Caki2 (cell line): ENCODE data around the gene CHMP1A. TPM values are rescaled to one million over a fixed set of nuclear protein-coding genes. Genes with fewer than 3 reads are reported as not detected.
"Not testable (repeated sequence)": the region's sequence is repeated elsewhere in the genome, so short reads cannot be mapped to it uniquely, and the experiment has no call there.

ENCODE experiments used
- DNase-seq: peaks from one replicate; pipeline ENCODE4 v3.0.0-alpha.2; 2015; ENCODE audit warnings: low read depth
- in situ Hi-C: cut with HindIII; loops from 2 replicates; pipeline ENCODE4 v1.10.0; 2016; ENCODE audit warnings: low sequenced_read_pairs, low pct_unique_long_range_greater_than_20kb, mixed read lengths
- total RNA-seq: library from RNA; depleted of rRNA; stranded (reverse); fragments of >200 nt; shearing (Covaris generic); gene quantifications from 2 replicates; pipeline ENCODE4 v1.2.3, GENCODE V29; 2014; ENCODE audit warnings: low replicate concordance; rRNA removed

The CHMP1A gene
- 159 and 214 TPM in 2 replicates for total RNA-seq

- DNase-seq = peak; percentile 90
- in situ Hi-C loops = no loop called here
Observed at GRCh38 chr16:89657442-89658220, at the start of gene CHMP1A, which contains the start of gene SPATA33. Gene CHMP1A (minus strand): TSS chr16:89657708. CDS start chr16:89657588, 120 bp downstream. Gene SPATA33 (plus strand): TSS chr16:89657836. CDS start chr16:89657912, 76 bp downstream.

- DNase-seq = no peak
- in situ Hi-C loops = no loop called here
Observed at GRCh38 chr16:89706518-89707260, 49.2 kb upstream of the CHMP1A start.

- in situ Hi-C loops = no loop called here
- DNase-seq = no peak
Observed at GRCh38 chr16:89705006-89705405, 47.5 kb upstream of the CHMP1A start.

GRCh38 chr16:89704281-89704680 is 46.8 kb upstream of the CHMP1A start:
- in situ Hi-C loops = no loop called here
- DNase-seq = no peak

GRCh38 chr16:89701425-89702406 is 44.2 kb upstream of the CHMP1A start, which contains the start of gene SPATA2L:
Gene SPATA2L (minus strand): TSS chr16:89701705. CDS start chr16:89701232, 473 bp downstream.
- in situ Hi-C loops = no loop called here
- DNase-seq = peak; percentile 95

- in situ Hi-C loops = no loop called here
- peak; percentile 62 for DNase-seq
Observed at GRCh38 chr16:89700649-89701424, 43.3 kb upstream of the CHMP1A start.

- peak; percentile 97 for DNase-seq
- in situ Hi-C loops = no loop called here
Observed at GRCh38 chr16:89700100-89700648, 42.7 kb upstream of the CHMP1A start.

- in situ Hi-C loops, DNase-seq: not testable (repeated sequence)
Observed at GRCh38 chr16:89699629-89700099, 42.2 kb upstream of the CHMP1A start.

- DNase-seq, in situ Hi-C loops: not testable (repeated sequence)
Observed at GRCh38 chr16:89698717-89699116, 41.2 kb upstream of the CHMP1A start.

GRCh38 chr16:89697616-89698331 is 40.3 kb upstream of the CHMP1A start:
- no peak for DNase-seq
- in situ Hi-C loops = no loop called here

- in situ Hi-C loops = no loop called here
- no peak for DNase-seq
Observed at GRCh38 chr16:89697161-89697615, 39.7 kb upstream of the CHMP1A start.

GRCh38 chr16:89696670-89697128 is 39.2 kb upstream of the CHMP1A start:
- in situ Hi-C loops = no loop called here
- no peak for DNase-seq

- in situ Hi-C loops = no loop called here
- no peak for DNase-seq
Observed at GRCh38 chr16:89695875-89696669, 38.6 kb upstream of the CHMP1A start.

GRCh38 chr16:89695086-89695874 is 37.8 kb upstream of the CHMP1A start:
- DNase-seq = no peak
- in situ Hi-C loops = no loop called here

- DNase-seq, in situ Hi-C loops: not testable (repeated sequence)
Observed at GRCh38 chr16:89694784-89695085, 37.2 kb upstream of the CHMP1A start.
